ENCODE measurements around the gene LCN6.

LCN6 gene

GRCh38 chr9:136746621-136747020 lies 1.7 kb downstream of the LCN6 start:
- in situ Hi-C loops (cut with MboI; ENCODE audit: low pct_unique_long_range_greater_than_20kb, low sequenced_read_pairs, unreplicated experiment) = no loop called here
- no peak for TF ChIP-seq CTCF (IDR thresholded peaks at IDR 0.05; ENCODE audit: extremely low read depth, insufficient read depth, missing control alignments)
- no peak for DNase-seq (ENCODE audit: low spot score)

GRCh38 chr9:136746155-136746490 lies 2.2 kb downstream of the LCN6 start:
- in situ Hi-C loops (cut with MboI; ENCODE audit: low pct_unique_long_range_greater_than_20kb, low sequenced_read_pairs, unreplicated experiment) = no loop called here
- DNase-seq (ENCODE audit: low spot score) = no peak
- no peak for TF ChIP-seq CTCF (IDR thresholded peaks at IDR 0.05; ENCODE audit: extremely low read depth, insufficient read depth, missing control alignments)

GRCh38 chr9:136745389-136746154 lies 2.8 kb downstream of the LCN6 start:
- DNase-seq (ENCODE audit: low spot score) = no peak
- in situ Hi-C loops (cut with MboI; ENCODE audit: low pct_unique_long_range_greater_than_20kb, low sequenced_read_pairs, unreplicated experiment) = no loop called here
- TF ChIP-seq CTCF (IDR thresholded peaks at IDR 0.05; ENCODE audit: extremely low read depth, insufficient read depth, missing control alignments) = no peak

GRCh38 chr9:136744773-136745172 lies 3.6 kb downstream of the LCN6 start:
- in situ Hi-C loops (cut with MboI; ENCODE audit: low pct_unique_long_range_greater_than_20kb, low sequenced_read_pairs, unreplicated experiment) = no loop called here
- no peak for DNase-seq (ENCODE audit: low spot score)
- no peak for TF ChIP-seq CTCF (IDR thresholded peaks at IDR 0.05; ENCODE audit: extremely low read depth, insufficient read depth, missing control alignments)

- in situ Hi-C loops (cut with MboI; ENCODE audit: low pct_unique_long_range_greater_than_20kb, low sequenced_read_pairs, unreplicated experiment) = no loop called here
- TF ChIP-seq CTCF (IDR thresholded peaks at IDR 0.05; ENCODE audit: extremely low read depth, insufficient read depth, missing control alignments) = no peak
- DNase-seq (ENCODE audit: low spot score) = no peak
These were observed 4.6 kb downstream of the LCN6 start for GRCh38 chr9:136743639-136744211.

- in situ Hi-C loops (cut with MboI; ENCODE audit: low pct_unique_long_range_greater_than_20kb, low sequenced_read_pairs, unreplicated experiment) = no loop called here
- peak; percentile 46 for TF ChIP-seq CTCF (IDR thresholded peaks at IDR 0.05; ENCODE audit: extremely low read depth, insufficient read depth, missing control alignments)
- DNase-seq (ENCODE audit: low spot score) = no peak
These were observed 5.5 kb downstream of the LCN6 start, which contains the start of gene LCN10 for GRCh38 chr9:136742591-136743391. Gene LCN10 (minus strand): TSS chr9:136742940. CDS start chr9:136742903, 37 bp downstream.
